Neural crest cell (in vitro differentiated cells): ENCODE measurements around the gene ZNF611. TPM values are rescaled to one million over a fixed set of nuclear protein-coding genes. Genes with fewer than 3 reads are reported as not detected.

ENCODE experiments used
- DNase-seq: peaks from one replicate; pipeline ENCODE4 v3.0.0; 2021; ENCODE audit warnings: low read depth, mixed read lengths, low spot score
- H3K27ac Mint-ChIP-seq: one replicate; pipeline ENCODE4 v1.8.0; 2021; ENCODE audit warnings: mild to moderate bottlenecking, mixed read lengths; ENCODE audit not compliant: unreplicated experiment
- H3K27me3 Mint-ChIP-seq: 2 replicates; pipeline ENCODE4 v1.8.0; 2021; ENCODE audit warnings: low read depth, mild to moderate bottlenecking, mixed read lengths
- H3K36me3 Mint-ChIP-seq: 2 replicates; pipeline ENCODE4 v1.8.0; 2021; ENCODE audit warnings: low read depth, mild to moderate bottlenecking, mixed read lengths
- H3K4me1 Mint-ChIP-seq: 2 replicates; pipeline ENCODE4 v1.8.0; 2021; ENCODE audit warnings: mixed read lengths
- H3K4me3 Mint-ChIP-seq: one replicate; pipeline ENCODE4 v1.8.0; 2021; ENCODE audit warnings: mild to moderate bottlenecking, mixed read lengths
- H3K9me3 Mint-ChIP-seq: 2 replicates; pipeline ENCODE4 v1.8.0; 2021; ENCODE audit warnings: mixed read lengths
- CTCF ChIP-seq: fragments of 200-600 bp; sonication (generic); conservative IDR thresholded peaks from 2 replicates; pipeline ENCODE4 v1.5.0; 2021; ENCODE audit warnings: antibody characterized with exemption, mild to moderate bottlenecking
- total RNA-seq: library from RNA; stranded (reverse); gene quantifications from 2 replicates; pipeline ENCODE4 v1.2.1, GENCODE V29; 2021

The ZNF611 gene
- total RNA-seq, 1 donor from 2014 or later, result 25.7 TPM

- Mint-ChIP-seq H3K4me1 (peaks cover 5% of the 10 kb centered on the region), H3K27ac (no peak overlapping the region), H3K9me3 (no peaks in the 10 kb centered on the region), H3K4me3 (no peak overlapping the region), H3K27me3 (no peaks in the 10 kb centered on the region), H3K36me3 (peaks cover 26% of the 10 kb centered on the region)
- no peak for DNase-seq
- no peak for TF ChIP-seq CTCF
Measured at GRCh38 chr19:52664461-52664860, 70.4 kb downstream of the ZNF611 start.

- Mint-ChIP-seq H3K4me1 (peaks cover 5% of the 10 kb centered on the region), H3K36me3 (peaks cover 25% of the 10 kb centered on the region), H3K27ac (no peak overlapping the region), H3K9me3 (no peaks in the 10 kb centered on the region), H3K27me3 (no peaks in the 10 kb centered on the region), H3K4me3 (no peak overlapping the region)
- no peak for DNase-seq
- no peak for TF ChIP-seq CTCF
Measured at GRCh38 chr19:52662631-52663030, 72.2 kb downstream of the ZNF611 start.

- H3K4me1 Mint-ChIP-seq, result peaks cover 5% of the 10 kb centered on the region
- no peak overlapping the region for H3K4me3 Mint-ChIP-seq
- DNase-seq, result no peak
- peaks cover 28% of the 10 kb centered on the region for H3K36me3 Mint-ChIP-seq
- peak overlapping the region; percentile 21 for H3K27ac Mint-ChIP-seq
- TF ChIP-seq CTCF, result no peak
- H3K9me3 Mint-ChIP-seq, result no peaks in the 10 kb centered on the region
- H3K27me3 Mint-ChIP-seq, result no peaks in the 10 kb centered on the region
Measured at GRCh38 chr19:52660981-52661380, 73.9 kb downstream of the ZNF611 start.

GRCh38 chr19:52659013-52659412 is 75.8 kb downstream of the ZNF611 start:
- Mint-ChIP-seq H3K36me3 (peaks cover 40% of the 10 kb centered on the region), H3K27ac (no peak overlapping the region), H3K27me3 (no peaks in the 10 kb centered on the region), H3K4me3 (no peak overlapping the region), H3K9me3 (no peaks in the 10 kb centered on the region), H3K4me1 (no peaks in the 10 kb centered on the region)
- no peak for TF ChIP-seq CTCF
- no peak for DNase-seq

GRCh38 chr19:52658595-52658994 is 76.2 kb downstream of the ZNF611 start:
- Mint-ChIP-seq H3K27ac (no peak overlapping the region), H3K4me1 (no peaks in the 10 kb centered on the region), H3K4me3 (no peak overlapping the region), H3K9me3 (no peaks in the 10 kb centered on the region), H3K27me3 (no peaks in the 10 kb centered on the region), H3K36me3 (peaks cover 44% of the 10 kb centered on the region)
- no peak for DNase-seq
- TF ChIP-seq CTCF, result no peak

GRCh38 chr19:52653161-52653560 is 81.7 kb downstream of the ZNF611 start:
- no peak for DNase-seq
- H3K27me3 Mint-ChIP-seq, result no peaks in the 10 kb centered on the region
- no peaks in the 10 kb centered on the region for H3K9me3 Mint-ChIP-seq
- no peak overlapping the region for H3K27ac Mint-ChIP-seq
- no peak overlapping the region for H3K4me3 Mint-ChIP-seq
- peaks cover 56% of the 10 kb centered on the region for H3K36me3 Mint-ChIP-seq
- TF ChIP-seq CTCF, result no peak
- no peaks in the 10 kb centered on the region for H3K4me1 Mint-ChIP-seq
